ENCODE data around the gene ZNF234. TPM values are rescaled to one million over a fixed set of nuclear protein-coding genes. Genes with fewer than 3 reads are reported as not detected.
"Not testable (repeated sequence)": the region's sequence is repeated elsewhere in the genome, so short reads cannot be mapped to it uniquely, and the experiment has no call there.

Gene ZNF234
- total RNA-seq, 1 experiment from 2014 or later = 9.6 TPM

DNA sequence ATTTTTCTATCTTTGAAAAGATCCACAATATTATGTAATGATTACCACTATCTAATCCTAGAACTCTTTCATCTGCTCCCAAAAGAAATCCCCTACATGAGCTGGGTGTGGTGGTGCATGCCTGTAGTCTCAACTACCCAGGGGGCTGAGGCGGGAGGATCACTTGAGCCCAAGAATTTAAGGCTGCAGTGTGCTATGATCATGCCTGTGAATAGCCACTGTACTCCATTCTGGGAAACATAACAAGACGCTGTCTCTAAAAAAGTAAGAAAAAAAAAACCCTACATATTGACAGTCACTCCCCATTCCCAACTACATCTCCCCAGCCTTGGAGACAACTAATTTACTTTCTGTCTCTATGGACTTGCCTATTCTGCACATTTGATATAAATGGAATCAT lies 22.4 kb downstream of the ZNF234 start:
- TF ChIP-seq, protein P1, sequence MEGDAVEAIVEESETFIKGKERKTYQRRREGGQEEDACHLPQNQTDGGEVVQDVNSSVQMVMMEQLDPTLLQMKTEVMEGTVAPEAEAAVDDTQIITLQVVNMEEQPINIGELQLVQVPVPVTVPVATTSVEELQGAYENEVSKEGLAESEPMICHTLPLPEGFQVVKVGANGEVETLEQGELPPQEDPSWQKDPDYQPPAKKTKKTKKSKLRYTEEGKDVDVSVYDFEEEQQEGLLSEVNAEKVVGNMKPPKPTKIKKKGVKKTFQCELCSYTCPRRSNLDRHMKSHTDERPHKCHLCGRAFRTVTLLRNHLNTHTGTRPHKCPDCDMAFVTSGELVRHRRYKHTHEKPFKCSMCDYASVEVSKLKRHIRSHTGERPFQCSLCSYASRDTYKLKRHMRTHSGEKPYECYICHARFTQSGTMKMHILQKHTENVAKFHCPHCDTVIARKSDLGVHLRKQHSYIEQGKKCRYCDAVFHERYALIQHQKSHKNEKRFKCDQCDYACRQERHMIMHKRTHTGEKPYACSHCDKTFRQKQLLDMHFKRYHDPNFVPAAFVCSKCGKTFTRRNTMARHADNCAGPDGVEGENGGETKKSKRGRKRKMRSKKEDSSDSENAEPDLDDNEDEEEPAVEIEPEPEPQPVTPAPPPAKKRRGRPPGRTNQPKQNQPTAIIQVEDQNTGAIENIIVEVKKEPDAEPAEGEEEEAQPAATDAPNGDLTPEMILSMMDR (IDR thresholded peaks at IDR 0.05; ENCODE audit: unreplicated experiment) = no peak
- CTCF ChIA-PET = interaction anchor here (1.3 kb wide), 1 partner anchor 159 kb away, joined by 3 read pairs; no protein-coding TSS in a partner anchor
- H3K36me3 Mint-ChIP-seq (ENCODE audit: insufficient read depth, unreplicated experiment) = peaks cover 36% of the 10 kb centered on the region
- no peak for DNase-seq (ENCODE audit: unreplicated experiment)
- no peak overlapping the region for H3K27ac Mint-ChIP-seq (ENCODE audit: low read depth, unreplicated experiment)
- H3K4me1 Mint-ChIP-seq (ENCODE audit: insufficient read depth, unreplicated experiment) = peaks cover 9% of the 10 kb centered on the region
- peaks cover 20% of the 10 kb centered on the region for H3K9me3 Mint-ChIP-seq (ENCODE audit: unreplicated experiment)
- intact Hi-C loops (cut with micrococcal nuclease) = loop anchor here (1.0 to 10.0 kb wide), 2 partner anchors 49 to 341 kb away; partner anchors contain the start of genes ZNF180 and ZNF227
- H3K27me3 Mint-ChIP-seq (ENCODE audit: insufficient read depth, unreplicated experiment) = no peaks in the 10 kb centered on the region
- POLR2A ChIA-PET = interaction anchor here (0.6 to 3.1 kb wide), 13 partner anchors 16 to 213 kb away, joined by 4 to 42 read pairs (median 17); partner anchors contain the start of genes ZNF221, ZNF222, ZNF224 and ZNF225
- no TSS peak for BruUV-seq (replicated peaks)
- H3K4me3 Mint-ChIP-seq (ENCODE audit: unreplicated experiment) = no peak overlapping the region

DNA sequence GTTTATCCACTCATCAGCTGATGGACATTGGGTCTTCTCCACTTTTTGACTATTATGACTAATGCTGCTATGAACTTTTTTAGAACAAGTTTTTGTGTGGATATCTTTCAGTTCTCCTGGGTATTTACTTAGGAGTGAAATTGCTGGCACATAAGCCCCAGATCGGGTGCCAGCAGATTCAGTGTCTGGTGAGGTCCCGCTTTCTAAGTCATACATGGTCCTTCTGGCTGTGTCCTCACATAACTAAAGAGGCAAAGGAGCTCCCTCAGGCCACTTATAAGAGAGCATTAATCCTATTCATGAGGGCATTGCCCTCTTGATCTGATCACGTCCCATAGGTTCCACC lies 22.9 kb downstream of the ZNF234 start:
- ChIA-PET POLR2A (interaction anchor here (0.6 to 3.1 kb wide), 24 partner anchors 10 to 336 kb away, joined by 3 to 42 read pairs (median 6); partner anchors contain the start of genes ZNF180, ZNF221, ZNF222 and ZNF224), CTCF (interaction anchor here (0.5 to 1.3 kb wide), 3 partner anchors 27 to 716 kb away, joined by 3 to 4 read pairs (median 3); no protein-coding TSS in a partner anchor)
- intact Hi-C loops (cut with micrococcal nuclease) = loop anchor here (1.0 to 10.0 kb wide), 2 partner anchors 48 to 341 kb away; partner anchors contain the start of genes ZNF180 and ZNF227
- TF ChIP-seq, protein P1 (IDR thresholded peaks at IDR 0.05; ENCODE audit: unreplicated experiment) = no peak
- TSS peak; percentile 87 for BruUV-seq (replicated peaks)
- Mint-ChIP-seq H3K4me3 (ENCODE audit: unreplicated experiment) (peak overlapping the region; percentile 98), H3K27ac (ENCODE audit: low read depth, unreplicated experiment) (peak overlapping the region; percentile 96), H3K27me3 (ENCODE audit: insufficient read depth, unreplicated experiment) (no peaks in the 10 kb centered on the region), H3K9me3 (ENCODE audit: unreplicated experiment) (peaks cover 20% of the 10 kb centered on the region), H3K4me1 (ENCODE audit: insufficient read depth, unreplicated experiment) (peaks cover 9% of the 10 kb centered on the region), H3K36me3 (ENCODE audit: insufficient read depth, unreplicated experiment) (peaks cover 41% of the 10 kb centered on the region)
- DNase-seq (ENCODE audit: unreplicated experiment) = no peak

DNA sequence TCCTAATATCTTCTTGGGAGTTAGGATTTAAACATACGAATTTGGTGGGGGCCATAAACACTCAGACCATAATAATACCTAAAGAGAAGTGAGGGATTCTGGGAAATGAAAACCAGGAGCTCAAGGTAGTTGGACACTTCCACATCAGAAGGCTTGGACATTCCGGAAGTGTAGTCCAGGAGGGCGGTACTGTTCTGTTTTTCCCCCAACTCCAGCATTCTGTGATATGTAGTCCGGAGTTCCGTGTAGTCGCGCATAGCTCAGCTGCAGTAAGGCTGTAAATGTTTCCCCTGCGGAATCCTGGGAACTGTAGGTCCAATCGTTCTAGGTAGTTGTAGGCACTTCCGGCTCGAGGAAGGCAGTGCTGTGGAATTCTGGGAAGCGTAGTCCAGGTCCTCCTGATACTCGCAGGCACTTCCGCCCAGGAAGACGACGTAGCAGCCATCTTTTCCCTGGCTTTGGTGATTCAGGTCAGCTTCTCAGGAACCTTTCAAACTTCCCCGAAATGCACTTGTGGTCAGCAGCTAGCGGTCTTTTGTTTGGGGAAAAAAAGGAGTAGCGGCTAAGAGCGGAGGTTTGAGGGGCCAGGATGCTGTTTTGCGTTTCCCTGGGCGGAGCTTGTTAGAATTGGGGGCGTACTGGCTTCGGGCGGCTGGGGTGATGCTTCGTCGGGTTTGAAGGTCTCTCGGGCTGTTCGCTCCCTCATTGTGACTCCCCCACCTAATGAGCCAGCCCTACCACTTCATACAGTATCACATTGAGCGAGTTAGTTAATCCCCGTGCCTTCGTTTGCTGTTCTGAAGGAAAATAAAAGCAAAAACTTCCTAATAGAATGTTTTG lies 23.5 kb downstream of the ZNF234 start, which contains the start of gene ZNF226:
ZNF226 (plus strand) TSS at position 428 of the 840 bp plus-strand sequence. CDS start 4,981 bp downstream, outside the sequence.
- TF ChIP-seq, protein P1 (IDR thresholded peaks at IDR 0.05; ENCODE audit: unreplicated experiment) = no peak
- H3K4me1 Mint-ChIP-seq (ENCODE audit: insufficient read depth, unreplicated experiment) = peaks cover 9% of the 10 kb centered on the region
- ChIA-PET CTCF (interaction anchor here (0.5 to 1.3 kb wide), 4 partner anchors 27 to 717 kb away, joined by 3 to 4 read pairs (median 3); no protein-coding TSS in a partner anchor), POLR2A (interaction anchor here (0.6 to 3.1 kb wide), 33 partner anchors 10 to 984 kb away, joined by 3 to 42 read pairs (median 4); partner anchors contain the start of genes ZNF180, ZNF221, ZNF222 and ZNF224)
- no TSS peak for BruUV-seq (replicated peaks)
- no peaks in the 10 kb centered on the region for H3K27me3 Mint-ChIP-seq (ENCODE audit: insufficient read depth, unreplicated experiment)
- peak; percentile 98 for DNase-seq (ENCODE audit: unreplicated experiment)
- intact Hi-C loops (cut with micrococcal nuclease) = loop anchor here (1.0 to 10.0 kb wide), 2 partner anchors 47 to 340 kb away; partner anchors contain the start of genes ZNF180 and ZNF227
- H3K27ac Mint-ChIP-seq (ENCODE audit: low read depth, unreplicated experiment) = peak within 1 kb of the TSS; percentile 96
- H3K36me3 Mint-ChIP-seq (ENCODE audit: insufficient read depth, unreplicated experiment) = peaks cover 47% of the 10 kb centered on the region
- H3K9me3 Mint-ChIP-seq (ENCODE audit: unreplicated experiment) = peaks cover 20% of the 10 kb centered on the region
- H3K4me3 Mint-ChIP-seq (ENCODE audit: unreplicated experiment) = peak within 1 kb of the TSS; percentile 98

DNA sequence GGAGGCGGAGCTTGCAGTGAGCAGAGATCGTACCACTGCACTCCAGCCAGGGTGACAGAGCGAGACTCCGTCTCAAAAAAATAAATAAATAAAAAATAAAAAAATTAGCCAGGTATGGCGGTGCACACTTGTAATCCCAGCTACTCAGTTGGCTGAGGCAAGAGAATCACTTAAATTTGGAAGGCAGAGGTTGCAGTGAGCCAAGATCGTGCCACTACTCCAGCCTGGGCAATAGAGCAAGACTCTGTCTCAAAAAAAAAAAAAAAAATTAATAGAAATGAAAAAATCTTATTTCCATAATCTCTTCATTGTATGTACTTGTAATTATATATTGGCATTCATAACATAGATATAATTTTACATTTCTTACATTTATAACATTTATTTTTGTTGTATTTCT lies 29.3 kb downstream of the ZNF234 start:
- Mint-ChIP-seq H3K9me3 (ENCODE audit: unreplicated experiment) (peaks cover 25% of the 10 kb centered on the region), H3K36me3 (ENCODE audit: insufficient read depth, unreplicated experiment) (peaks cover 98% of the 10 kb centered on the region)
- intact Hi-C loops (cut with micrococcal nuclease); CTCF ChIA-PET; H3K27me3 Mint-ChIP-seq (ENCODE audit: insufficient read depth, unreplicated experiment); H3K27ac Mint-ChIP-seq (ENCODE audit: low read depth, unreplicated experiment); DNase-seq (ENCODE audit: unreplicated experiment); BruUV-seq (replicated peaks); H3K4me3 Mint-ChIP-seq (ENCODE audit: unreplicated experiment); H3K4me1 Mint-ChIP-seq (ENCODE audit: insufficient read depth, unreplicated experiment): not testable (repeated sequence)
- POLR2A ChIA-PET = interaction anchor here (0.9 kb wide), 1 partner anchor 75 kb away, joined by 4 read pairs; no protein-coding TSS in a partner anchor

Data from MCF 10A (cell line).